ENCODE data around the gene BTBD10. TPM values are rescaled to one million over a fixed set of nuclear protein-coding genes. Genes with fewer than 3 reads are reported as not detected.

The BTBD10 gene
- total and polyA plus RNA-seq, 2 experiments from 2014 or later, result 38.6 to 56.7 TPM

DNA sequence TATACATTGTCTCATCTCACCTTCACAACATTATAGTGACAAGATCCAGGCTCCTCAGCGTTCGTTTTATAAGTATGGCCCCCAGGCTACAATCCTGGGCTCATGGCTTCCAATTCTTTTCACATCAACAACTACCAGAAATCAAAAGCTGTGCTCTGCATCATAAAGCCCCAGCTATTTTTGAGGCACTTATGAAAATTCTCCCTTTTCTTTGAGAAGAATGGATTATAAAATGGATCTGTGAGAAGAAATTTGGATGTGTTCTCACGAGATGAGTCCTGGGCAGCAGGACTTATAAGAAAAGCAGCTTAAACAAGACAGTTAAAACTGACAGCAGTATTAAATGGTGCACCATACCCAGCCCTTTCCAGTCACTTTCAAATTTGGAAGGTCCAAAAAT is 80.3 kb downstream of the BTBD10 start:
- Histone ChIP-seq H3K4me2 (ENCODE audit: unreplicated experiment) (no peak overlapping the region), H3K36me3 (ENCODE audit: low read depth) (peaks cover 59% of the 10 kb centered on the region), H3K9me2 (ENCODE audit: insufficient read depth) (no peaks in the 10 kb centered on the region), H3K27me3 (replicated peaks; ENCODE audit: insufficient read depth) (no peaks in the 10 kb centered on the region), H3K27ac (no peak overlapping the region), H3K4me3 (no peak overlapping the region), H3K9ac (no peak overlapping the region), H3K79me2 (ENCODE audit: insufficient read depth) (no peaks in the 10 kb centered on the region), H4K20me1 (ENCODE audit: insufficient read depth) (no peaks in the 10 kb centered on the region), H2AFZ (no peak overlapping the region), H3K9me3 (ENCODE audit: low read depth) (no peaks in the 10 kb centered on the region), H3F3A (ENCODE audit: insufficient read depth) (peaks cover 39% of the 10 kb centered on the region), H3K4me1 (ENCODE audit: insufficient read depth) (peaks cover 4% of the 10 kb centered on the region; the same call in 1 of the 2 replicates)
- no peak for TF ChIP-seq EZH2phosphoT487 (IDR thresholded peaks at IDR 0.05; ENCODE audit: insufficient read depth, low read depth)
- no peak for TF ChIP-seq EZH2 (IDR thresholded peaks at IDR 0.05; ENCODE audit: insufficient read depth, poor library complexity, severe bottlenecking)
- no peak for DNase-seq
- in situ Hi-C loops (cut with MboI), result no loop called here
- WGBS, 2 experiments (ENCODE audit: low coverage in 1 of 2, low lambda C conversion rate in 2 of 2, missing lambda C conversion rate in 2 of 2), result 88 to 89% methylated on average over 3 of the region's 3 CpGs

DNA sequence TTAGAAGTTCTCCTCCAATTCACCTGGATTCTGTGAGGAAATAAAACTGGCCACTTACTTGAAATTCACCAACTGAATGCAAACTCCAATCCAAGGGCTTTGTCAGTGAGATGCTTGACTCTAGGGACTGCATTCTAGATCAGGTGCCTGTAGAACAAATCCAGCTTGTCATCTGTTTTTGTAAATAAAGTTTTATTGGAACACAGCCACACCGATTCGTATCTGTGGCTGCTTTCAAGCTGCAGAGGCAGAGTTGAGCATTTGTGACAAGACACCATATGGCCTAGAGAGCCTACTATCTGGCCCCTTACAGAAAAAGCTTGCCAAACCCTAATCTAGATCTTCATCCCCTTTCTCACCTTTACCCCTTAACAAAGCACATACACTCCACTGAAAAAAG is 82.3 kb downstream of the BTBD10 start:
- TF ChIP-seq EZH2 (IDR thresholded peaks at IDR 0.05; ENCODE audit: insufficient read depth, poor library complexity, severe bottlenecking) (no peak), EZH2phosphoT487 (IDR thresholded peaks at IDR 0.05; ENCODE audit: insufficient read depth, low read depth) (no peak)

DNA sequence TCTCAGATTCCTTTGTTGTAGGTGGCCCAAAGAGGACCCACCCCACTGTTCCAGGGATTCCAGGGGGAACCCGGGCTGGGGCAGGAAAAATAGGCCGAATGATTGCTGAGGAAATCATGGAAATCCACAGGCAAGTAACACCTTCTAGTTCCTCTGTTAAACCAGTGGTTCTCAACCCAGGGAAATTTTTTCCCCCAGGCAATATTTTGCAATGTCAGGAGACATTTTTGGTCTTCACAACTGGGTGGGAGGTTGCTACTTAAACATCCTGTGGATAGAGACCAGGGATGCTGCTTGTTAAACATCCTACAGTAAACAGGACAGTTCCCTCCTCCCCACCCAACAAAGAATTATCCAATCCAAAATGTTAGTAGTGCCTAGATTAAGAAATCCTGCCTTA is 84.7 kb downstream of the BTBD10 start:
- no peaks in the 10 kb centered on the region for H3K9me3 ChIP-seq (ENCODE audit: low read depth)
- H3K36me3 ChIP-seq (ENCODE audit: low read depth), result peaks cover 35% of the 10 kb centered on the region
- in situ Hi-C loops (cut with MboI), result no loop called here
- H3F3A ChIP-seq (ENCODE audit: insufficient read depth), result peaks cover 5% of the 10 kb centered on the region; the same call in 1 of the 2 replicates
- TF ChIP-seq EZH2phosphoT487 (IDR thresholded peaks at IDR 0.05; ENCODE audit: insufficient read depth, low read depth) (no peak), EZH2 (IDR thresholded peaks at IDR 0.05; ENCODE audit: insufficient read depth, poor library complexity, severe bottlenecking) (no peak)
- H3K79me2 ChIP-seq (ENCODE audit: insufficient read depth), result no peaks in the 10 kb centered on the region
- WGBS, 2 experiments (ENCODE audit: low coverage in 1 of 2, low lambda C conversion rate in 2 of 2, missing lambda C conversion rate in 2 of 2), result 97% methylated on average over 2 of the region's 2 CpGs
- H3K27ac ChIP-seq, result no peak overlapping the region
- H3K27me3 ChIP-seq (replicated peaks; ENCODE audit: insufficient read depth), result no peaks in the 10 kb centered on the region
- H3K4me3 ChIP-seq, result no peak overlapping the region
- no peaks in the 10 kb centered on the region for H3K4me1 ChIP-seq (ENCODE audit: insufficient read depth)
- H3K9ac ChIP-seq, result no peak overlapping the region
- no peaks in the 10 kb centered on the region for H4K20me1 ChIP-seq (ENCODE audit: insufficient read depth)
- H3K9me2 ChIP-seq (ENCODE audit: insufficient read depth), result no peaks in the 10 kb centered on the region
- H3K4me2 ChIP-seq (ENCODE audit: unreplicated experiment), result no peak overlapping the region
- H2AFZ ChIP-seq, result no peak overlapping the region
- DNase-seq, result no peak

More for the DNA sequence above, 82.3 kb downstream of the BTBD10 start:
- in situ Hi-C loops (cut with MboI), result no loop called here
- H3K27me3 ChIP-seq (replicated peaks; ENCODE audit: insufficient read depth), result no peaks in the 10 kb centered on the region
- no peak for DNase-seq
- no peak overlapping the region for H3K4me2 ChIP-seq (ENCODE audit: unreplicated experiment)
- no peak overlapping the region for H3K27ac ChIP-seq
- no peak overlapping the region for H2AFZ ChIP-seq
- H3K9me3 ChIP-seq (ENCODE audit: low read depth), result no peaks in the 10 kb centered on the region
- no peaks in the 10 kb centered on the region for H3K79me2 ChIP-seq (ENCODE audit: insufficient read depth)
- H4K20me1 ChIP-seq (ENCODE audit: insufficient read depth), result no peaks in the 10 kb centered on the region
- H3F3A ChIP-seq (ENCODE audit: insufficient read depth), result peaks cover 23% of the 10 kb centered on the region
- no peak overlapping the region for H3K9ac ChIP-seq
- no peaks in the 10 kb centered on the region for H3K9me2 ChIP-seq (ENCODE audit: insufficient read depth)
- peaks cover 46% of the 10 kb centered on the region for H3K36me3 ChIP-seq (ENCODE audit: low read depth)
- 83 to 84% methylated on average over 2 of the region's 2 CpGs for WGBS, 2 experiments (ENCODE audit: low coverage in 1 of 2, low lambda C conversion rate in 2 of 2, missing lambda C conversion rate in 2 of 2)
- peaks cover 4% of the 10 kb centered on the region; the same call in 1 of the 2 replicates for H3K4me1 ChIP-seq (ENCODE audit: insufficient read depth)
- no peak overlapping the region for H3K4me3 ChIP-seq

DNA sequence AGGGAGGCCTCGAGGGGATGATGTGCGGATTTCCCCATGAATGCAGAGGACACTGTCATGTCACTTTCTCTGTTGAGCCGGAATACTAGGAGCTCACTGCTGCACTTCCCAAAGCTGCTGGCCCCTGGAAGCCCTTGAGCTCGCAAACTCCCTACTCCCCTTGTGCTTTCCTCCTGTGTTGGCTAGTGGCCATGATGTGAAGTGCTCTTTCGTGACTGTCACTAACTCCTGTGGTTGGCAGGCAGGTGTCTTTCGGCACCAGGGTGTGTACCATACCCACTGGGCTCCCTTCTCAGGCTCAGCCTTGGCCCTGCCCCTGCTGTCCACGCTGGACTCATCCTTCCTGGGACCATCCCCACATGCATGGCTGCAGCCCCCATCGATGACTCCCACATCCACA is 86.2 kb downstream of the BTBD10 start:
- Histone ChIP-seq H3K4me1 (ENCODE audit: insufficient read depth) (no peaks in the 10 kb centered on the region), H3K9me2 (ENCODE audit: insufficient read depth) (no peaks in the 10 kb centered on the region), H2AFZ (no peak overlapping the region), H3F3A (ENCODE audit: insufficient read depth) (0 out of 2 replicates have a peak, but pooled peaks cover 5% of the 10 kb centered on the region), H3K79me2 (ENCODE audit: insufficient read depth) (no peaks in the 10 kb centered on the region), H3K4me3 (no peak overlapping the region), H3K4me2 (ENCODE audit: unreplicated experiment) (no peak overlapping the region), H3K9ac (no peak overlapping the region), H3K9me3 (ENCODE audit: low read depth) (no peaks in the 10 kb centered on the region), H3K27ac (no peak overlapping the region), H3K36me3 (ENCODE audit: low read depth) (peaks cover 37% of the 10 kb centered on the region), H4K20me1 (ENCODE audit: insufficient read depth) (no peaks in the 10 kb centered on the region), H3K27me3 (replicated peaks; ENCODE audit: insufficient read depth) (no peaks in the 10 kb centered on the region)
- 92 to 97% methylated on average over 8 of the region's 8 CpGs for WGBS, 2 experiments (ENCODE audit: low coverage in 1 of 2, low lambda C conversion rate in 2 of 2, missing lambda C conversion rate in 2 of 2)
- TF ChIP-seq EZH2 (IDR thresholded peaks at IDR 0.05; ENCODE audit: insufficient read depth, poor library complexity, severe bottlenecking), result no peak
- in situ Hi-C loops (cut with MboI), result no loop called here
- no peak for DNase-seq

DNA sequence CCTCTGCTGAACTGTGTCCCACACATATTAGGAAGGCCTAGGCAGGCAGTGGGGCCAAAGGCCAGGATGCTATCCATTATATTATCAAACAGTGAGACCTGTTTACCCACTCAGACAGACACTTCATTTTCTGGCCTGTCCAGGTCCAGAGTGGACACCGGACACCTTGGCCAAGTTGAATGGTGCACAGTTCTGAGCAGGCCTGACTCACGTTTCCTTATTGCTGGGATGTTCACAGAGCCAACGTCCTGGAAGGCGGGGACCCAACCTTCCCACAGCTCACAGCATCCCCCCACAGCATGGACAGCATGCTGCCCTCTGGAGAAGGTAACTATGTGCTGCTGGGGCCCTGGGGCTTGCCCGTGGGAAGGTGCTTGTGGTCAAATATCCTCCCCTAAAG is 86.6 kb downstream of the BTBD10 start:
- no peak for DNase-seq
- H3K36me3 ChIP-seq (ENCODE audit: low read depth), result peaks cover 37% of the 10 kb centered on the region
- 76 to 78% methylated on average over 5 of the region's 5 CpGs for WGBS, 2 experiments (ENCODE audit: low coverage in 1 of 2, low lambda C conversion rate in 2 of 2, missing lambda C conversion rate in 2 of 2)
- no peaks in the 10 kb centered on the region for H3K79me2 ChIP-seq (ENCODE audit: insufficient read depth)
- H3K4me3 ChIP-seq, result no peak overlapping the region
- H3K4me1 ChIP-seq (ENCODE audit: insufficient read depth), result no peaks in the 10 kb centered on the region
- no peak overlapping the region for H3K4me2 ChIP-seq (ENCODE audit: unreplicated experiment)
- H3K9me3 ChIP-seq (ENCODE audit: low read depth), result no peaks in the 10 kb centered on the region
- no peak overlapping the region for H3K27ac ChIP-seq
- H2AFZ ChIP-seq, result no peak overlapping the region
- TF ChIP-seq EZH2phosphoT487 (IDR thresholded peaks at IDR 0.05; ENCODE audit: insufficient read depth, low read depth) (no peak), EZH2 (IDR thresholded peaks at IDR 0.05; ENCODE audit: insufficient read depth, poor library complexity, severe bottlenecking) (no peak)
- in situ Hi-C loops (cut with MboI), result no loop called here
- H4K20me1 ChIP-seq (ENCODE audit: insufficient read depth), result no peaks in the 10 kb centered on the region
- H3K27me3 ChIP-seq (replicated peaks; ENCODE audit: insufficient read depth), result no peaks in the 10 kb centered on the region
- H3K9me2 ChIP-seq (ENCODE audit: insufficient read depth), result no peaks in the 10 kb centered on the region
- H3K9ac ChIP-seq, result no peak overlapping the region
- 0 out of 2 replicates have a peak, but pooled peaks cover 5% of the 10 kb centered on the region for H3F3A ChIP-seq (ENCODE audit: insufficient read depth)

Measured in GM23248 (cell line).